Breast epithelium (tissue), 3 donors: ENCODE results near the gene CAPZA1.

ENCODE experiments used
- POLR2AphosphoS5 ChIP-seq, 3 donors: sonication (generic); formaldehyde crosslinking; IDR thresholded peaks; one replicate each; pipeline ENCODE4 v1.6.1; 2017; ENCODE audit warnings: antibody characterized with exemption in 3 of 3
- TF ChIP-seq, protein P1 (sequence below), 3 donors: fragments of 450-650 bp; IDR thresholded peaks; one replicate each; pipeline ENCODE4 v1.5.1; 2016 to 2017; ENCODE audit warnings: antibody characterized with exemption in 3 of 3, mild to moderate bottlenecking in 3 of 3, moderate library complexity in 3 of 3

DNA sequence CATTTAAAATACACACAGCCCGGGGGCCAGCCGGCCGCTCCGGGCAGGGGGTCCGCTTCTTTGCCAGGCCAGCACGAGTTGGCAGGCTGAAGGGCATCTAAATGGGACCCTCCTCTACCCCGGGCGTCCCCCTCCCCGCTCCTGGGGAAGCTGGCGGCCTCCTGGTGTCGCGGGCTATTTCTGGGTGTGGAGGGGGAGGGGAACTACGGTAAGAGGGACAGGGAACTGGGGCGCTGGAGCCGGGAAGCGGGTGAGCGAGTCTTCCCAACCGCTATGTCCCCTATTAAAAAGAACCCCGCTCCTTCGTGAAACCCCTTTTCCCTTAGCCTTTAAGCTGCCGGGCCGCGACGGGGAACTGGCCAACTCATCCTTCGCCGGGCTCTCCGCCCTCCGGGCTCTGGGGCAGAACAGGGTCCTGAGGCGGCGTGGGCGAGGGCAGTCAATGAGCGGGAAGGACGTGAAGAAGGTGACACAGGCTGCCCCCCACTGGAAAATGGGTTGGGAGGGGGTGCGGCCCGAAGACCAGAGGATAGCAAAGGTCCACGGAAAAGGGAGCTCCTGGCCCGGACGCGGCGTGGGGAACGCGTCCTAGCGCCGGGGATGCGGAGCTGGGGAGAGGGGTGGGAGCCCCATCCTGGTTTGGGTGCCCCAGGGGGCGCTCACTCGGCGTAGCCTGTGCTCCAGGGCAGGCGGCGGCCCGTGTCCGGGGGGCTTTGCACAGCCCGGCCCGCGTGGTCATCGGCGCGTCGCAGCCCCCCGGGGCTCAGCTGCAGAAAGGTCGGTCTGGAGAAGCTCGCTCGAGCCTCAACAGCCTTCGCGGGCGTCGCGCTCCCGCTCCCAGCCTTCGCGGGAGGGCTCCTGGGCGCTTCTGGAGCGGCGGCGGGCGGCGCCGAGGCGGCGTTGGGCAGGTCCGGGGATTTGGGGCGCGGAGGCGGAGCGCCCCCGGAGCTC is 95.0 kb downstream of the CAPZA1 start:
- TF ChIP-seq POLR2AphosphoS5 (IDR thresholded peaks at IDR 0.05): no peak
- TF ChIP-seq, protein P1, sequence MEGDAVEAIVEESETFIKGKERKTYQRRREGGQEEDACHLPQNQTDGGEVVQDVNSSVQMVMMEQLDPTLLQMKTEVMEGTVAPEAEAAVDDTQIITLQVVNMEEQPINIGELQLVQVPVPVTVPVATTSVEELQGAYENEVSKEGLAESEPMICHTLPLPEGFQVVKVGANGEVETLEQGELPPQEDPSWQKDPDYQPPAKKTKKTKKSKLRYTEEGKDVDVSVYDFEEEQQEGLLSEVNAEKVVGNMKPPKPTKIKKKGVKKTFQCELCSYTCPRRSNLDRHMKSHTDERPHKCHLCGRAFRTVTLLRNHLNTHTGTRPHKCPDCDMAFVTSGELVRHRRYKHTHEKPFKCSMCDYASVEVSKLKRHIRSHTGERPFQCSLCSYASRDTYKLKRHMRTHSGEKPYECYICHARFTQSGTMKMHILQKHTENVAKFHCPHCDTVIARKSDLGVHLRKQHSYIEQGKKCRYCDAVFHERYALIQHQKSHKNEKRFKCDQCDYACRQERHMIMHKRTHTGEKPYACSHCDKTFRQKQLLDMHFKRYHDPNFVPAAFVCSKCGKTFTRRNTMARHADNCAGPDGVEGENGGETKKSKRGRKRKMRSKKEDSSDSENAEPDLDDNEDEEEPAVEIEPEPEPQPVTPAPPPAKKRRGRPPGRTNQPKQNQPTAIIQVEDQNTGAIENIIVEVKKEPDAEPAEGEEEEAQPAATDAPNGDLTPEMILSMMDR (IDR thresholded peaks at IDR 0.05): no peak
